ENCODE data around the gene CA4. TPM values are rescaled to one million over a fixed set of nuclear protein-coding genes. Genes with fewer than 3 reads are reported as not detected.

CA4 gene
- total RNA-seq, 1 donor from 2014 or later: 13.6 TPM

GRCh38 chr17:60147553-60148223 lies 2.1 kb upstream of the CA4 start:
- no peak for ATAC-seq
- no peak for DNase-seq (ENCODE audit: low spot score)
- intact Hi-C loops (cut with DNase I): loop anchor here (10.0 kb wide), 1 partner anchor 287 kb away; no protein-coding TSS in a partner anchor

DNA sequence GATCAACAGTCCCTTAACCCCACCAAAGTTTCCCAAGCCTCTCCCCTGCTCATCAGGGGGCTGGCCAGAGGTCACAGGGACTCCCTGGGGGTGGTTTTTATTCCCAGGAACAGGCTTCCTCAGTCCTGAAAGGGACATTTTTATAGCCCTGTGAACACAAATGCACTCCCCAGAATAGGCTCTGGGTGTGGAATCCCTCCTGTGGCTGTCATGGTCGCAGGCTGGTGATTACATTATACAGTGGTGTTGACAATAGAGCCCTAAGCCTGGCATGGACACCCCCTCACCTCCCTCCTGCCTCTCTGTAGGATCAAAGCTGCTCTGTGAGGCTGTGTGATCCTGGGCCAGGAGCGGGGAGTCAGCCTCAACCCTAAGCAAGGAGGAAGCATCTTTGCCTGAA lies 1.4 kb upstream of the CA4 start:
- DNase-seq (ENCODE audit: low spot score): no peak
- intact Hi-C loops (cut with DNase I): loop anchor here (10.0 kb wide), 1 partner anchor 286 kb away; no protein-coding TSS in a partner anchor
- ATAC-seq: no peak

GRCh38 chr17:60151355-60151754 lies 1.6 kb downstream of the CA4 start:
- no peak for ATAC-seq
- no peak for DNase-seq (ENCODE audit: low spot score)
- intact Hi-C loops (cut with DNase I): no loop called here

DNA sequence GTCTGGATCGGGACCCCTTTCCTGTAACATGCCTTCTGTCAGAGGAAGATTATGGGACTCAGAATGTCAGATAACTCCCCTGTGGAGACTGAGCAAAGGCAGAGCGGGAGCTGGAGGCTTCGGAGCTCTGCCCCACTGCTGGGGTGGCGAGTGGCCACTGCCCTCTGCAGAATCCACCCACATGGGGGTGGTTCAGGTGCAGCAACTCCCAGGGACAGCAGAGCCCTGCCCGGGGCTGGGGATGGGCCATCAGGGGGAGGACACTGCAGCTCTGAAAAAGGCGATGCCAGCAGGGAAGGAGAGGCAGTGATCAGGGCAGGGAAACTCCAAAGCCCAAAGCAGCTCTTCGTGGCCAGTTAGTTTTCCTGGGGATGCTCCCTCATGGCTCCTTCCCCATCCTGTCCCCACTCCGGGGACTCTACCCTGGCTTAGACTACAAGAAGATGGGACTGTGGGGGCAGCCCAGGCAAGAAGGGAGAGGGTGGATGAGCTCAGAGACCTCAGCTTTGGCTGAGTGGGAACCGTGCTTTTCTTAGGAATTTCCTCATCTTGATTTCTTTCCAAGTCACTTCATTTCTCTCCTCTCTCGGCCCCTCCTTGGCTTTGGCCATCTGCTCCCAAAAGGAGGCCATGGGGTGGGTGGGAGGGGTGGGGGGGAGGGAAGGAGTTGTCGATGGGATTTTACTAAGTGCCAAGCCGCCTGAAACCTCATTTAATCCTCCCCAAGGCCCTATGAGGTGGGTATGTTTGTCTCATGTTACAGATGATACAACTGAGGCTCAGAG lies 4.0 kb downstream of the CA4 start:
- intact Hi-C loops (cut with DNase I): no loop called here
- DNase-seq (ENCODE audit: low spot score): no peak
- peak; percentile 68 for ATAC-seq

DNA sequence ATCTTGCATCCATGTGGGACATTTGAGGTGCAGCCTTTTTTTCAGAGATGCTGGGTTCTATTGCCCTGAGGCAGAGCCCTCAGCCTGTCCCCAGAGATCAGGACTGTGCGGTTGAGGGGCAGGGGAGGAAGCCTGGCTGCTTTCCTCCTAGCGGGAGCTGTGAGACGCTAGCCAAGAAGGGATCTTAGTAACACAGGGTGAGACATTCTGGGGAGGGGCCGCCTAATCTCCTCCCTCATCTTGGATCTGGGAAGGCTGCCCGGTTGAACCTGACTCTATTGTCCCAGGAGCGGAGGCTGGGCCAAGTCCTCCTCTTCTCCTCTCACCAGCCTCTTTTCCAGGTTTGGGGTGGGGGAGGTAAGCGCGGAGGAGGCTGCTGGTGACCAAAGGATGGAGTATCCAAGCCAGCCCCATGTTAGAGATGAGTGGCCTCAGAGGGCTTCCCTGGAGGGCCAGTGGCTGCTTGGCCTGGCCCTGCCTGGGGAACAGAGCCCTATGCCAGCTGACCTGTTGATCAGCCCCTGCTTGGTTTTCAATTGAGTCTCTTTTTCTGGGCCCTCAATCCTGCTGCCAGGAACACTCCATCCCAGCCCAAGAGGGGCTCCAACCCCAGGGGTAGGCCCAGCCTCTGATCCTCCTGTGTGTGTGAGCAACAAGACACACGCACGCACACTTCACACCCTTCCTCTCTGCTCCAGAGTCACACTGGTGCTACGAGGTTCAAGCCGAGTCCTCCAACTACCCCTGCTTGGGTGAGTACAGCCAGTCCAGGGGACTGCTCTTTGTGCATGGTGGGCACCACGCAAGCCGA lies 5.0 kb downstream of the CA4 start:
- intact Hi-C loops (cut with DNase I): no loop called here
- ATAC-seq (peak; percentile 82), DNase-seq (ENCODE audit: low spot score) (no peak)

DNA sequence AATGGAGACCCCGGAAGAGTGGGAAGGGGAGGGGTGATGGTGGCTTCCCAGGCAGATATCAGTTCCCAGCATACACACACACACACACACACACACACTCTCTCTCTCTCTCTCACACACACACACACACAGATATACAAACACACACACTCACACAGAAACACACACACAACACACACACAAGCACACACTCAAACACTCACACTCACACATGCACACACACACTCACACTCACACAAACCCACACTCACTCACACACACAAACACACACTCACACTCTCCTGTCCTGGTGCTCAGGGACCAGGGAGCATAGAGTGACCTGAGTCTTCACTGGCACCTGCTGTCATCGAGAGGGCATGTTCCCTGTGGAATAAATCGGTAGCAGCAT lies 5.6 kb downstream of the CA4 start:
- ATAC-seq (no peak), DNase-seq (ENCODE audit: low spot score) (no peak)
- intact Hi-C loops (cut with DNase I): no loop called here

DNA sequence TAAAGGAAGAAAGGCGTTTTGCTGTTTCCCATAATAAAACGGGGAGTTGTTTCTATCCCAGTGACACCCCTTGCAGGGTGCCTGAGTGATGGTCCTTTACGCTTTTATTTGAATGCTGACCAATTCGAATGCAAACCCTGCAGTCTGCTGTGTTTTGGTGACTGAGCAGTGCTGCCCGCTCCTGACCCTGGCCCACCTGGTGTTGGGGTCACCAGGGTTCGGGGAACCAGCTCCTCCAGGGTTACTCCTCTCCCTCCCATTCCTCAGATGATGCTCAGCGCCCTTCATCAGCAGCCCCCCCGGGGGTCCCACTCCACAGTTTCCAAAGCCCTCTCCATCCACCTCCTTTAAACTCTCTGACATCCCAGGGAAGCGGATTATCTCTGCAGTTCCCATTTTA lies 6.0 kb downstream of the CA4 start:
- intact Hi-C loops (cut with DNase I): no loop called here
- no peak for ATAC-seq
- DNase-seq (ENCODE audit: low spot score): no peak

DNA sequence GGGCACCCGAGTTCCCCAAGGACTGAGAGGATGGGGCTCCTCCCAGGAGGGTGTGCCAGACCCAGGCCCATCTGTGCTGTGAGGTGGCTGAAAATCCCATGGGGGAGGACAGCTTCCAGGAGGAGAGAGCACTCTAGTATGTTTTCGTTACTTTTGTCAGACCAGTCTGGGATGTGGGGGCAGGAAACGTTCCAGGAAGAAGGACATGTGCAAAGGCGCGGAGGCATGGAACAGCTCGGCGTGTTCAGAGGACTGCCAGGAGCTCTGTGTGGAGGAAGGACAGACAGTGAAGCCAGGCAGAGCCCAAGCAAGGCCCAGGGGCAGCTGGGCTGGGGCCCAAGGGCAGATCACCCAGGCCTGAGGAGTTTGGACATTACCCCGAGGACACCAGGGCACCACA lies 7.0 kb downstream of the CA4 start:
- ATAC-seq (no peak), DNase-seq (ENCODE audit: low spot score) (no peak)
- intact Hi-C loops (cut with DNase I): no loop called here

DNA sequence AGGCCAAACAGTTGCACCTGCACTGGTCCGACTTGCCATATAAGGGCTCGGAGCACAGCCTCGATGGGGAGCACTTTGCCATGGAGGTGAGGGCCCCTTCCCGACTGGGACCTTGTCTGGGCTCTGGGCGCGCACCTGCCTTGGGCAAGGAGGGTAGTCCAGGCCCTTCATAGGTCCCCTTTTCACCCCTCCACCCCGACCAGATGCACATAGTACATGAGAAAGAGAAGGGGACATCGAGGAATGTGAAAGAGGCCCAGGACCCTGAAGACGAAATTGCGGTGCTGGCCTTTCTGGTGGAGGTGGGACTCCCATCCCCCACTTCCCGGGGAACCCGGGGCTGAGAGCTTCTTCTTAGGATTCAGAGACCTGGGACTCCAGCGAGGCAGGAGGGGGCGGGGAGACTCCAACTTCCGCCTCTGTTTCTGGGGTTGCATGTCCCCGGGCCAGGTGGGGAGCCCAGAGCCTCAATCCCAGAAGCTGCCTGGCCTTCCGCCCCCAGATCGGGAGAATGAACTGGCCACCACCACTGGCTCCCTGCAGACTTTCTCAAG lies 7.8 kb downstream of the CA4 start:
- intact Hi-C loops (cut with DNase I): no loop called here
- DNase-seq (ENCODE audit: low spot score) (no peak), ATAC-seq (no peak)

DNA sequence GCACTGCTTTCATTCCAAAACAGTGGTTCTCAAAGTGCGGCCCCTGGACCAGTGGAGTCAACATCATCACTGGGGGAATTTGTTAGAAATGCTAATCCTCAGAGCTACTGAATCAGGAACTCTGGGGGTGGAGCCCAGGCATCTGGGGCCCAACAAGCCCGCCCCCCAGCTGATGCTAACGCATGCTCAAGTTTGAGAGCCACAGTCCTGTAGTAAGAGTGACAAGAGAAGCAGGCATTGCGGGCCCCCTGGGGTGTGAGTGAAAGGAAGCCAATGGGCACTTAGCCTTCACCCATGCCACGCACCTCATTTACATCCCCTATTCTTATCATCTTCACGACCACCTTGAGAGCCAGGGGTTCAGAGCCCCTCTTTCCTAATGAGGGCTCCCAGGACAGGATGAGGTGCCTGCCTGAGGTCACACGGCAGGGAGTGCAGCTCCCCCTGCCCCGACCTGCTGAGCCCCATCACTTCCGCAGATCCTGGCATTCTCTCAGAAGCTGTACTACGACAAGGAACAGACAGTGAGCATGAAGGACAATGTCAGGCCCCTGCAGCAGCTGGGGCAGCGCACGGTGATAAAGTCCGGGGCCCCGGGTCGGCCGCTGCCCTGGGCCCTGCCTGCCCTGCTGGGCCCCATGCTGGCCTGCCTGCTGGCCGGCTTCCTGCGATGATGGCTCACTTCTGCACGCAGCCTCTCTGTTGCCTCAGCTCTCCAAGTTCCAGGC lies 9.1 kb downstream of the CA4 start:
- ATAC-seq (no peak), DNase-seq (ENCODE audit: low spot score) (no peak)
- intact Hi-C loops (cut with DNase I): no loop called here

GRCh38 chr17:60159479-60159866 lies 9.7 kb downstream of the CA4 start:
- intact Hi-C loops (cut with DNase I): no loop called here
- DNase-seq (ENCODE audit: low spot score) (no peak), ATAC-seq (no peak)

DNA sequence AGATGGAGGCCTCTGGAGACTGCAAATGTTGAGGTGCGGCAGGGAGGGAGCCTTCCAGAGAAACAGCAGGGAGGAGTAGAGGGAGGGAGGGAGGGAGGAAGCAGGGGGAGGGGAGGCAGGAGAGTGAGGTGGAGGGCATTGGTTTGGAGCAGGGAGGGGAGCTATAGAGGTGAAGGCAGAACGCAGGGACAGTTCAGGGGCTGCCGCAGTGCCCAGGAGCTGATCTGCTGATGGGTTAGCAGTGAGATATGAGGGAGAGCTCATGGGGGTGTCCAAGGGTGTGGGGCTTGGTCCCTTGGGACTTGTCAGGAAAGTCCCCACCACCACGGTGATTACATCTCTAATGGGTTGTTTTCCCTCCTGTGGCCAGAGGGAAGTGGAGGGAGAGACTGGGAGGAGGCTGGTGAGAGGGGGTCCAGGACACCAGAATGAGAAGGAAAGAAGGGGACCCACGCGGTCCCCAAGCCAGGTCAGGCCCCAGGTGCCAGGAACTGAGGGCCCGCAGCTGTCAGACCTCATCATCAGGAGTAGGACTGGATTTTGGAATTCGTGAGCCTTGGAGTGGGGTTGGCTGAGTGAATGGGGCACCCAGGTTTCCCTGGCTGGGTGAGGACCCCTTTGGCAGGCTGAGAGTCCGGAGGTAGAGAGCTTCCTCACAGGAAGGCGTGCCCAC lies 11.2 kb downstream of the CA4 start:
- DNase-seq (ENCODE audit: low spot score) (no peak), ATAC-seq (no peak)
- intact Hi-C loops (cut with DNase I): no loop called here

DNA sequence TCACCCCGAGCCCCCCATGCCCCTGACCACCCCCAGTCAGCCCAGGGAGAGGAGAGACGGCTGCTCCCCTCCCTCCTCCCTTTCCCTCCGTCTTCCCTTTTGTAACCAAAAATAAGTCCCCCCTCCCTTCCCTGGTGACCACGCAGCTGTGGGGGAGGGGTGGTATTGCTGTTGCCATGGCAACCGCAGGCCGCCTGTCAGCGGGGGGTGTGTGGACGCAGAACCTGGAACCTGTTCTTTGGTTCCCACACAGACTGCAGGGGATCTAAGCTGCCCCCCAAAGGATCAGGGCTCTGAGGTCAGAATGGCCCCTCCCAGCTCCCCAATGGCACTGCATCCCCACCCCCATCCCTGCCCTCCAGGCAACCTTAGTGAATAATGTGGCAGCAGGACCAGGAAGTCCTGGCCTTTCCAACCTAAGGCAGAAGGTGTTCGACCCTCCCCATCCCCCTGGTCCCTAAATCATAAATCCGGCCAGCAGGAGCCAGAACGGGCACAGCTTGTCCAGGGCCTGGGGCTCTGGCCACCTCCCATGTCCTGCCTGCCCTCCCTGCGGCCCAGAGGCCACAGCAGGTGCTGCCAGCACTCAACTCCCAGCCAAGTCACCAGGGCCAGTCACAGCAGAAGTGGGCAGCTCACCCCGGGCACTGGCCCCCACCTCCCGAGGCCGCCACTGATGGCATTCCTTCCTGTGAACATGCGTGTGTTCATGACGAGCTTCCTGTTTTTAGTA lies 12.0 kb downstream of the CA4 start:
- DNase-seq (ENCODE audit: low spot score): no peak
- ATAC-seq: peak; percentile 48
- intact Hi-C loops (cut with DNase I): no loop called here

DNA sequence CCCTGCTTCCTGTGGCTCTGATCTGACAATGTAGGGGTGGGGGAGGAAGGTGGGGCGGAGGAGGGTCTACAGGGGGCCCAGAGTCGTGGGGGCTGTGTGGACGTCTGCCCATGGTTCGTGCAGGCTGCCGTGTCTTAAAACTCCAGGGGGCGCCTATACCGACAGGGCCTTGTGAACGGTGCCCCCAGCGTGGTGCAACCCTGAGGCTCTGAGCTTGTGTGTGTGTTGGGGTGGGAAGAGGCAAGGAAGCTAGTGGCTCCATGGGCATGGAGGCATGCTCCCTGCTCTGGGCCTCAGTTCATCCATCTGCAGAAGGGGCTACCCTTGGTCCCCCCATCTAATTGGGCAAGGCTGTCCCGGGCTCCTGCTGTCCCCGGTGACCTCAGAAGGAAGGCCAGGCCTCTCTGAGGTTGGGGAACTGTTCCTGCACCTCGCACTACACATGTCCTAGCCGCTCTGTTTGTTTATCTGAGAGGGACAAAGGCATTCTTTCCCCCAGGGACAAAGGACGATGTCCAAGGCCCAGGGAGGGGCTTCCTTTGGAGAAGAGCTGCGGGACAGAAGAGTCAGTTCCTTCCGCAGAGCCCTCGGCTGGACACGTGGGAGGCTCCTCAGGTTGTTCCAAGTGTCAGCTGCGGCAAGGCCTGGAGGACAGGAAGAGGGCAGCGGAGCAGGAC lies 13.5 kb downstream of the CA4 start:
- intact Hi-C loops (cut with DNase I): no loop called here
- no peak for DNase-seq (ENCODE audit: low spot score)
- ATAC-seq: no peak

DNA sequence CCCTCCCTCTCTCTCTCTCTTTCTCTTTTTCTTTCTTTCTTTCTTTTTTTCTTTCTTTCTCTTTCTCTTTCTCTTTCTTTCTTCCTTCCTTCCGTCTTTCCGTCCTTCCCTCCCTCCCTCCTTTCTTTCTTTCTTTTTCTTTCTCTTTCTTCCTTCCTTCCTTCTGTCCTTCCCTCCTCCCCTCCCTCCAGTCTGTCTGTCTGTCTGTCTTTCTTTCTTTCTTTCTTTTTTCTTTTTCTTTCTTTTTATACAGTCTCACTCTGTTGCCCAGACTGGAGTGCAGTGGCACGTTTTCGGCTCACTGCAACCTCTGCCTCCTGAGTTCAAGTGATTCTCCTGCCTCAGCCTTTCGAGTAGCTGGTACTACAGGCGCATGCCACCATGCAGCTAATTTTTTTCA lies 14.4 kb downstream of the CA4 start:
- DNase-seq (ENCODE audit: low spot score): no peak
- intact Hi-C loops (cut with DNase I): no loop called here
- no peak for ATAC-seq

DNA sequence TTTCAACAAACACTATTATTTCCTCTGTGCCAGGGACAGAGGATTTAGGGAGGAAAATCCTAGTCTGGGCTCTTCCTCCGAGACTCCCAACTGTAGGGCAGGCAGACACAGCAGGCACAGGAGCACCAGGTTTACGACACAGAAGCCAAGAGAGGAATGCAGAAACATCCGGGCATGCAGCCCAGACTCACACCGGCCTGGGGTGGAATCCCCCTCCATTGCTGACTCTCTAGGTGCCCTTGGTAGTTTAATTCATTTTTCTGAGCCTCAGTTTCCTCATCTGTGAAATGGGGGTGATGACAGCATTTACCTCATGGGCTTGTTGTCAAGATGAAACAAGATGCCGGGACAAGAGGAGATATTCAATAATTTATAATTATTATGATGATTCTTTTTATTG lies 14.9 kb downstream of the CA4 start:
- ATAC-seq (no peak), DNase-seq (ENCODE audit: low spot score) (no peak)
- intact Hi-C loops (cut with DNase I): no loop called here

DNA sequence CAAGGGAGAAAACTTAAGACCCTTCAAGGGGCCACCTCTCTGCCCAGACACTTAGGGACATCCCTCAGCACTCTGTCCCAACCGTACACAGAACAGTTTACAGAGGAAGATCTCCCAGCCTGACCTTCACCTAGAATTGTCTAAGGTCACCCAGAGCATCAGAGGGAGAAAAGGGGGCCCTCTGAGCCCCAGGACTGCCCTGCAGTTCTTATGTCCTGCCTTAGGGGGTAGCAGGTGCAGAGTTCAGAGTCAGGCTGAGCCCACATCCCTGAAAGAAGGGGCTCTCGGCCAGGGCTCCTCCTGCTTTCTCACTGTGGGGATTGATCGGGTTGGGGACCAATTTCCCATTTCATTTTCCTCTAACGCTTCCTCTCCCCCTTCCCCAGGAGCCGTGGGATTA lies 15.4 kb downstream of the CA4 start:
- ATAC-seq: no peak

More for the DNA sequence above, 15.4 kb downstream of the CA4 start:
- intact Hi-C loops (cut with DNase I): no loop called here
- DNase-seq (ENCODE audit: low spot score): no peak

Measured in sciatic nerve (tissue), 2 donors.